ENCODE data around the gene TRIML2. TPM values are rescaled to one million over a fixed set of nuclear protein-coding genes. Genes with fewer than 3 reads are reported as not detected.

TRIML2 gene
- total and polyA plus RNA-seq, 2 donors: 0.05 to 0.27 TPM

Other genes with a start within 250 kb of the TRIML2 start
- gene ZFP42, start 113.8 kb downstream of the TRIML2 start, total RNA-seq: 0.05 TPM
- gene ZFP42, start 113.8 kb downstream of the TRIML2 start, polyA plus RNA-seq: 0.02 TPM
- gene TRIML1, start 29.8 kb upstream of the TRIML2 start, total RNA-seq: not detected
- gene TRIML1, start 29.8 kb upstream of the TRIML2 start, polyA plus RNA-seq: 0.18 TPM

Measured in thymus (tissue), 2 donors.